PC-3 (cell line): ENCODE results near the gene BORCS5. TPM values are rescaled to one million over a fixed set of nuclear protein-coding genes. Genes with fewer than 3 reads are reported as not detected.
"Not testable (repeated sequence)": the region's sequence is repeated elsewhere in the genome, so short reads cannot be mapped to it uniquely, and the experiment has no call there.

Experiments used
- ATAC-seq: fragments of 200-7000 bp; cut with Tn5 transposase; 2 replicates; pipeline ENCODE4 v1.9.1; 2020; ENCODE audit warnings: mild to moderate bottlenecking, moderate library complexity
- BruUV-seq: library from RNA; stranded (reverse); fragments of 400-500 nt; replicated peaks from 2 replicates; lab custom pipeline; 2021; lab: Mats Ljungman, UMichigan
- CTCF ChIA-PET: fragments of 300-600 bp; sonication (Branson Sonifier 250); formaldehyde crosslinking; loops from one replicate; lab custom pipeline; 2022; ENCODE audit warnings: antibody characterized with exemption; lab: Charles Lee
- POLR2A ChIA-PET: fragments of 300-600 bp; sonication (Branson Sonifier 250); formaldehyde crosslinking; loops from one replicate; lab custom pipeline; 2022; ENCODE audit warnings: antibody characterized with exemption; ENCODE audit not compliant: unreplicated experiment; lab: Charles Lee
- DNase-seq: peaks from one replicate; pipeline ENCODE4 v3.0.0-alpha.2; 2015
- H2AFZ ChIP-seq: fragments of 300-600 bp; sonication (generic); 2 replicates; pipeline ENCODE4 v1.6.0; 2016; ENCODE audit warnings: antibody characterized with exemption, low read length
- H3F3A ChIP-seq: fragments of 300-600 bp; sonication (generic); one replicate; pipeline ENCODE4 v1.6.0; 2017; ENCODE audit warnings: antibody characterized with exemption, low read length, control low read depth, mild to moderate bottlenecking; ENCODE audit not compliant: unreplicated experiment
- H3K27ac ChIP-seq: fragments of 300-600 bp; sonication (generic); 2 replicates; pipeline ENCODE4 v1.5.1; 2016; ENCODE audit warnings: mild to moderate bottlenecking, low read length
- H3K27me3 ChIP-seq: fragments of 300-600 bp; sonication (generic); 2 replicates; pipeline ENCODE4 v1.6.1; 2016; ENCODE audit warnings: low read length, mixed read lengths
- H3K36me3 ChIP-seq: fragments of 300-600 bp; sonication (generic); 2 replicates; pipeline ENCODE4 v1.6.1; 2016; ENCODE audit warnings: low read depth, mixed run types, low read length, mixed read lengths
- H3K4me1 ChIP-seq: fragments of 300-600 bp; sonication (generic); 2 replicates; pipeline ENCODE4 v1.5.1; 2016; ENCODE audit warnings: low read length; ENCODE audit not compliant: insufficient read depth
- H3K4me2 ChIP-seq: fragments of 300-600 bp; sonication (generic); 2 replicates; pipeline ENCODE4 v1.6.0; 2016; ENCODE audit warnings: low read length
- H3K4me3 ChIP-seq: fragments of 300-600 bp; sonication (generic); 2 replicates; pipeline ENCODE4 v1.5.1; 2016; ENCODE audit warnings: mild to moderate bottlenecking, low read length, mixed read lengths
- H3K79me2 ChIP-seq: fragments of 300-600 bp; sonication (generic); 2 replicates; pipeline ENCODE4 v1.6.1; 2017; ENCODE audit warnings: low read length, mixed read lengths
- H3K9ac ChIP-seq: fragments of 300-600 bp; sonication (generic); 2 replicates; pipeline ENCODE4 v1.6.0; 2016; ENCODE audit warnings: mild to moderate bottlenecking, low read length
- H3K9me2 ChIP-seq: fragments of 300-600 bp; sonication (generic); replicated peaks from 2 replicates; pipeline ENCODE4 v1.6.1; 2016; ENCODE audit warnings: mixed run types, low read length, mixed read lengths
- H3K9me3 ChIP-seq: fragments of 300-600 bp; sonication (generic); 2 replicates; pipeline ENCODE4 v1.6.1; 2016; ENCODE audit warnings: low read length, mixed read lengths
- H4K20me1 ChIP-seq: fragments of 300-600 bp; sonication (generic); 2 replicates; pipeline ENCODE4 v1.6.1; 2016; ENCODE audit warnings: low read length, mixed read lengths
- EZH2 ChIP-seq: fragments of 300-600 bp; sonication (generic); IDR thresholded peaks from one replicate; pipeline ENCODE4 v1.6.1; 2017; ENCODE audit warnings: antibody characterized with exemption, mild to moderate bottlenecking, low read length; ENCODE audit not compliant: unreplicated experiment
- EZH2phosphoT487 ChIP-seq: fragments of 300-600 bp; sonication (generic); IDR thresholded peaks from 2 replicates; pipeline ENCODE4 v1.6.1; 2018; ENCODE audit warnings: mild to moderate bottlenecking, antibody characterized with exemption, low read length, borderline replicate concordance
- intact Hi-C: fragments of 100-400 bp; cut with micrococcal nuclease; formaldehyde crosslinking; loops from 2 replicates; pipeline ENCODE4 v1.9.0; 2023
- total RNA-seq: library from RNA; depleted of rRNA; stranded (reverse); fragments of >200 nt; gene quantifications from 2 replicates; pipeline ENCODE4 v1.2.3, GENCODE V29; 2014
- TF ChIP-seq, protein P1 (sequence below): fragments of 300-600 bp; sonication (generic); conservative IDR thresholded peaks from 2 replicates; pipeline ENCODE4 v1.5.1; 2017; ENCODE audit warnings: antibody characterized with exemption, low read depth, mild to moderate bottlenecking, low read length

BORCS5 gene
- total RNA-seq, 1 experiment from 2014 or later: 2.3 TPM

DNA sequence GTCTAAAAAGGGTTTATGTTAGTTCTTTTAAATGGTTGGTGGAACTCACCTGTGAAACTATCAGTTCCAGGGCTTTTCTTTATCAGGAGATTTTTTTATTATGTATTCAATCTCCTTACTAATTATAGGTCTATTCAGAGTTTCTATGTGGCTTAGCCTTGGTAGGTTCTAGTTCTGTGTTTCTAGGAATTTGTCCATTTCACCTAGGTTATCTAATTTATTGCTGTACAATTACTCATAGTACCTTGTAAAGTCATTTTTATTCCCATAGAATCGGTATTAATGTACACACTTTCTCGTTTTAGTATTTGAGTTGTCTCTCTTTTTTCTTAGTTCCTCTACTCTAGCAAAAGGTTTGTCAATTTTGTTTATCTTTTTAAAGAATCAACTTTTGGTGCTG lies 59.0 kb downstream of the BORCS5 start:
- CTCF ChIA-PET: no interaction called here
- Histone ChIP-seq H3K4me2 (peak overlapping the region; percentile 77), H3K4me3 (peak overlapping the region; percentile 56), H2AFZ (no peak overlapping the region), H3K36me3 (no peaks in the 10 kb centered on the region), H3K4me1 (peaks cover 8% of the 10 kb centered on the region), H3K27me3 (no peaks in the 10 kb centered on the region), H3K9ac (peak overlapping the region; percentile 8; the same call in 1 of the 2 replicates), H3K9me3 (no peaks in the 10 kb centered on the region), H3K9me2 (no peaks in the 10 kb centered on the region), H3F3A (no peaks in the 10 kb centered on the region), H3K79me2 (no peaks in the 10 kb centered on the region), H3K27ac (peak overlapping the region; percentile 64), H4K20me1 (no peaks in the 10 kb centered on the region)
- POLR2A ChIA-PET: no interaction called here
- intact Hi-C loops: no loop called here
- DNase-seq (peak; percentile 10), ATAC-seq (peak; percentile 31; the same call in 1 of the 2 replicates)
- TF ChIP-seq EZH2phosphoT487 (no peak), EZH2 (no peak)
- TF ChIP-seq, protein P1, sequence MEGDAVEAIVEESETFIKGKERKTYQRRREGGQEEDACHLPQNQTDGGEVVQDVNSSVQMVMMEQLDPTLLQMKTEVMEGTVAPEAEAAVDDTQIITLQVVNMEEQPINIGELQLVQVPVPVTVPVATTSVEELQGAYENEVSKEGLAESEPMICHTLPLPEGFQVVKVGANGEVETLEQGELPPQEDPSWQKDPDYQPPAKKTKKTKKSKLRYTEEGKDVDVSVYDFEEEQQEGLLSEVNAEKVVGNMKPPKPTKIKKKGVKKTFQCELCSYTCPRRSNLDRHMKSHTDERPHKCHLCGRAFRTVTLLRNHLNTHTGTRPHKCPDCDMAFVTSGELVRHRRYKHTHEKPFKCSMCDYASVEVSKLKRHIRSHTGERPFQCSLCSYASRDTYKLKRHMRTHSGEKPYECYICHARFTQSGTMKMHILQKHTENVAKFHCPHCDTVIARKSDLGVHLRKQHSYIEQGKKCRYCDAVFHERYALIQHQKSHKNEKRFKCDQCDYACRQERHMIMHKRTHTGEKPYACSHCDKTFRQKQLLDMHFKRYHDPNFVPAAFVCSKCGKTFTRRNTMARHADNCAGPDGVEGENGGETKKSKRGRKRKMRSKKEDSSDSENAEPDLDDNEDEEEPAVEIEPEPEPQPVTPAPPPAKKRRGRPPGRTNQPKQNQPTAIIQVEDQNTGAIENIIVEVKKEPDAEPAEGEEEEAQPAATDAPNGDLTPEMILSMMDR: no peak
- BruUV-seq: no TSS peak

DNA sequence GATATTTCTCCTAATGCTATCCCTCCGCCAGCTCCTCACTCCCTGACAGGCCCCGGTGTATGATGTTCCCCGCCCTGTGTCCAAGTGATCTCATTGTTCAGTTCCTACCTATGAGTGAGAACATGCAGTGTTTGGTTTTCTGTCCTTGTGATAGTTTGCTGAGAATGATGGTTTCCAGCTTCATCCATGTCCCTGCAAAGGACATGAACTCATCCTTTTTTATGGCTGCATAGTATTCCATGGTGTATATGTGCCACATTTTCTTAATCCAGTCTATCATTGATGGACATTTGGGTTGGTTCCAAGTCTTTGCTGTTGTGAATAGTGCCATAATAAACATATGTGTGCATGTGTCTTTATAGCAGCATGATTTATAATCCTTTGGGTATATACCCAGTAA lies 62.3 kb downstream of the BORCS5 start:
- H3K27me3 ChIP-seq, H3K9me2 ChIP-seq, H2AFZ ChIP-seq, CTCF ChIA-PET, H3K27ac ChIP-seq, H3F3A ChIP-seq, H3K79me2 ChIP-seq, intact Hi-C loops, BruUV-seq, H3K36me3 ChIP-seq, H3K9ac ChIP-seq, H3K9me3 ChIP-seq, H3K4me2 ChIP-seq, H3K4me1 ChIP-seq, DNase-seq, POLR2A ChIA-PET, H4K20me1 ChIP-seq, ATAC-seq, H3K4me3 ChIP-seq: not testable (repeated sequence)

DNA sequence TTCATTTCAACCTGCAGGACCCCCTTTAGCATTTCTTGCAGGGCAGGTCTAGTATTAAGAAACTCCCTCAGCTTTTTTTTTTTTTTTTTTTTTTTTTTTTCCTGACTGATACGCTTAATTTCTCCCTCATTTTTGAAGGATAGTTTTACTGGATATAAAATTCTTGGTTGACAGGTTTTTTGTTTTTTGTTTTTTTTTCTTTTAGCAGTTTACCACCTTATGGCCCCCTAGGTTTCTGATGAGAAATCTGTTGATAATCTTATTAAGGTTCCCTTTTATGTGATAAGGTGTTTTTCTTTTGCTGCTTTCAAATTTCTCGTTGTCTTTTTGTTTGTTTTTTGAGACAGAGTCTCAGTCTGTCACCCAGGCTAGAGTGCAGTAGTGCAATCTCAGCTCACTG lies 66.5 kb downstream of the BORCS5 start:
- Histone ChIP-seq H3K9me3 (no peaks in the 10 kb centered on the region), H2AFZ (no peak overlapping the region), H3K9ac (no peak overlapping the region), H3K4me3 (no peak overlapping the region), H4K20me1 (no peaks in the 10 kb centered on the region), H3K9me2 (no peaks in the 10 kb centered on the region), H3K79me2 (no peaks in the 10 kb centered on the region), H3K4me2 (no peak overlapping the region), H3K27ac (no peak overlapping the region), H3F3A (no peaks in the 10 kb centered on the region), H3K4me1 (peaks cover 2% of the 10 kb centered on the region; the same call in 1 of the 2 replicates), H3K27me3 (no peaks in the 10 kb centered on the region), H3K36me3 (peaks cover 5% of the 10 kb centered on the region; the same call in 1 of the 2 replicates)
- ChIA-PET CTCF (no interaction called here), POLR2A (no interaction called here)
- ATAC-seq: no peak
- no TSS peak for BruUV-seq
- no peak for DNase-seq
- intact Hi-C loops: no loop called here
- TF ChIP-seq, protein P1: no peak
- TF ChIP-seq EZH2: no peak
- TF ChIP-seq EZH2phosphoT487: no peak
